Mesendoderm (in vitro differentiated cells): ENCODE measurements around the gene ZDHHC9.

ENCODE experiments used
- DNase-seq: peaks from one replicate; pipeline ENCODE4 v3.0.0; 2013
- H2AK5ac ChIP-seq: 2 replicates; pipeline ENCODE4 v1.6.1; 2013; ENCODE audit warnings: low read length, inconsistent platforms
- H2BK120ac ChIP-seq: 2 replicates; pipeline ENCODE4 v1.6.1; 2013; ENCODE audit warnings: low read depth, mild to moderate bottlenecking, low read length, moderate library complexity, mixed read lengths
- H2BK15ac ChIP-seq: replicated peaks from 2 replicates; pipeline ENCODE4 v1.6.1; 2013; ENCODE audit warnings: low read depth, mild to moderate bottlenecking, moderate library complexity
- H2BK5ac ChIP-seq: 2 replicates; pipeline ENCODE4 v1.6.1; 2013; ENCODE audit warnings: low read length, inconsistent platforms
- H3K18ac ChIP-seq: 2 replicates; pipeline ENCODE4 v1.6.1; 2013; ENCODE audit warnings: mild to moderate bottlenecking, low read length, mixed read lengths
- H3K23ac ChIP-seq: one replicate; pipeline ENCODE4 v1.6.1; 2013; ENCODE audit warnings: low read length
- H3K27ac ChIP-seq: 2 replicates; pipeline ENCODE4 v1.5.1; 2013; ENCODE audit warnings: low read depth, mild to moderate bottlenecking, inconsistent platforms, low read length, moderate library complexity
- H3K27me3 ChIP-seq: 2 replicates; pipeline ENCODE4 v1.6.1; 2013; ENCODE audit warnings: low read length, control low read depth, mild to moderate bottlenecking, inconsistent platforms; ENCODE audit not compliant: insufficient read depth, poor library complexity
- H3K36me3 ChIP-seq: 2 replicates; pipeline ENCODE4 v1.6.1; 2013; ENCODE audit warnings: low read length, inconsistent platforms; ENCODE audit not compliant: control insufficient read depth, insufficient read depth
- H3K4ac ChIP-seq: one replicate; pipeline ENCODE4 v1.6.1; 2013; ENCODE audit warnings: low read depth, mild to moderate bottlenecking, low read length, moderate library complexity
- H3K4me1 ChIP-seq: 2 replicates; pipeline ENCODE4 v1.6.1; 2013; ENCODE audit warnings: low read depth, low read length, inconsistent platforms; ENCODE audit not compliant: control insufficient read depth
- H3K4me2 ChIP-seq: 2 replicates; pipeline ENCODE4 v1.6.1; 2013; ENCODE audit warnings: low read length
- H3K4me3 ChIP-seq: 2 replicates; pipeline ENCODE4 v1.5.1; 2013; ENCODE audit warnings: mild to moderate bottlenecking, low read length
- H3K56ac ChIP-seq: one replicate; pipeline ENCODE4 v1.6.1; 2013; ENCODE audit warnings: low read length
- H3K79me1 ChIP-seq: 2 replicates; pipeline ENCODE4 v1.6.1; 2013; ENCODE audit warnings: low read length, inconsistent platforms
- H3K79me2 ChIP-seq: 2 replicates; pipeline ENCODE4 v1.6.1; 2013; ENCODE audit warnings: mild to moderate bottlenecking, low read length; ENCODE audit not compliant: control insufficient read depth, insufficient read depth
- H3K9ac ChIP-seq: 2 replicates; pipeline ENCODE4 v1.6.1; 2013; ENCODE audit warnings: low read length, inconsistent platforms
- H4K5ac ChIP-seq: one replicate; pipeline ENCODE4 v1.6.1; 2013; ENCODE audit warnings: low read length
- H4K8ac ChIP-seq: one replicate; pipeline ENCODE4 v1.6.1; 2013; ENCODE audit warnings: low read depth, mild to moderate bottlenecking, control low read depth, low read length, moderate library complexity
- WGBS: extraction: QIAGEN DNeasy Blood & Tissue Kit; methylation state at CpG from one replicate; pipeline ENCODE4 v1.1.7; 2013; ENCODE audit warnings: low lambda C conversion rate, missing lambda C conversion rate; ENCODE audit not compliant: insufficient coverage; ENCODE audit errors: extremely low coverage; 5-methylcytosine and 5-hydroxymethylcytosine counted together

Gene ZDHHC9

DNA sequence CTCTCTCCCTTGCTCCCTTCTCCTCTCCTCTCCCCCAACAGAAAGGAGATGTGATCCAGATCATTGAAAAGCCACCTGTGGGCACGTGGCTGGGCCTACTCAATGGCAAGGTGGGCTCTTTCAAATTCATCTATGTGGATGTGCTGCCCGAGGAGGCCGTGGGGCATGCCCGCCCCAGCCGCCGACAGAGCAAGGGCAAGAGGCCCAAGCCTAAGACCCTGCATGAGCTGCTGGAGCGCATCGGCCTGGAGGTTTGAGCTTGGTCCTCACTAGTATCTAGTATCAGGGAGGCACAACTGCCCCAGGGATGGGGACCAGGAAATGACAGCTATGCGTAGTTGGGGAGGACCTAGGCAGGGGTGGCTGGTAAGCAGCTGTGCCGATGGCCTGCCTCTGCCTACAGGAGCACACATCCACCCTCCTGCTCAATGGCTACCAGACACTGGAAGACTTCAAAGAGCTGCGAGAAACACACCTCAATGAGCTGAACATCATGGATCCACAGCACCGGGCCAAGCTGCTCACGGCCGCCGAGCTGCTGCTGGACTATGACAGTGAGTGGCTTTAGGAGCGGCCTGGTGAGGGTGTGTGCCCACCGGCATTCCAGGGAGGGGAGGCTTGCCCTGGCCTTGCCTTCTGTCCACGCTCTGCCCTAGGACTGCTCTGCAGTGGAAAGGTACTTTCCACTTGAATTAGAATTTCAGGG is 50.9 kb downstream of the ZDHHC9 start:
- Histone ChIP-seq H3K79me1 (no peaks in the 10 kb centered on the region), H2BK5ac (no peak overlapping the region), H3K36me3 (no peaks in the 10 kb centered on the region), H3K56ac (no peak overlapping the region), H3K27ac (no peak overlapping the region), H3K4me1 (no peaks in the 10 kb centered on the region), H2BK15ac (no peak overlapping the region), H2AK5ac (no peak overlapping the region), H3K27me3 (no peaks in the 10 kb centered on the region), H3K4me3 (no peak overlapping the region), H3K18ac (no peak overlapping the region), H3K79me2 (no peaks in the 10 kb centered on the region), H4K5ac (no peak overlapping the region), H2BK120ac (no peak overlapping the region), H3K9ac (no peak overlapping the region), H3K4ac (no peak overlapping the region), H4K8ac (no peak overlapping the region), H3K23ac (no peak overlapping the region), H3K4me2 (no peak overlapping the region)
- WGBS, result no CpG with 5 or more reads among the region's 18 CpGs
- no peak for DNase-seq

DNA sequence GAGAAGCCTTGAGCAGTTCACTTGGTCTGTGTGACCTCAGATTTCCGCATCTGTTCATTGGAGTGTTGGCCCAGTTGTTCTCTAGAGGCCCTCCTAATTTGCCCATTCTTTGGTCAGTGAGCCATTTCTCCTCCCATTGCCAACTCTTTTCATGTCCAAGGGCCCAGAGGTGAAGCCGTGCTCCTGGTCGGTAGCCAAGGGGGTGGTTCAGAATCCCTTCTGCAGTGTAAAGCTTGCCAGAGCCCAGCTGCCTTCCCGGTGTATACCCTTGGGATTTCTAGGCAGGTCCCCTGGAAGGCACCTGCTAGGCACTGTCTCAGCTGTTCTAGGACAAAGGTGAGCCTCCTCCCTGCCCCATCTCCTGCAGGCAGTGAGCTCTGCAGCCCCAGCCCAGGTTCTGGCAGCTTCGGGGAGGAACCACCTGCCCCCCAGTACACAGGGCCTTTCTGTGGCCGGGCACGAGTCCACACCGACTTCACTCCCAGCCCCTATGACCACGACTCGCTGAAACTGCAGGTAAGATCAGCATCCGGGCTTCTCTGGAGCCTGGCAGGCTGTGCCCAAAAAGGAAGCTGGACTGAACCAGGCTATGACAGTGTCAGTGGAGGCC is 51.6 kb downstream of the ZDHHC9 start:
- H3K27me3 ChIP-seq, result no peaks in the 10 kb centered on the region
- H2BK5ac ChIP-seq, result no peak overlapping the region
- no peaks in the 10 kb centered on the region for H3K36me3 ChIP-seq
- WGBS, result no CpG with 5 or more reads among the region's 11 CpGs
- no peaks in the 10 kb centered on the region for H3K79me2 ChIP-seq
- H3K9ac ChIP-seq, result no peak overlapping the region
- no peaks in the 10 kb centered on the region for H3K79me1 ChIP-seq
- no peak for DNase-seq
- no peak overlapping the region for H3K4ac ChIP-seq
- H3K18ac ChIP-seq, result no peak overlapping the region
- H4K8ac ChIP-seq, result no peak overlapping the region
- no peak overlapping the region for H3K23ac ChIP-seq
- H3K4me3 ChIP-seq, result no peak overlapping the region
- no peak overlapping the region for H3K4me2 ChIP-seq
- no peaks in the 10 kb centered on the region for H3K4me1 ChIP-seq
- no peak overlapping the region for H4K5ac ChIP-seq
- H2BK120ac ChIP-seq, result no peak overlapping the region
- H3K56ac ChIP-seq, result no peak overlapping the region
- no peak overlapping the region for H2BK15ac ChIP-seq
- H2AK5ac ChIP-seq, result no peak overlapping the region
- H3K27ac ChIP-seq, result no peak overlapping the region

DNA sequence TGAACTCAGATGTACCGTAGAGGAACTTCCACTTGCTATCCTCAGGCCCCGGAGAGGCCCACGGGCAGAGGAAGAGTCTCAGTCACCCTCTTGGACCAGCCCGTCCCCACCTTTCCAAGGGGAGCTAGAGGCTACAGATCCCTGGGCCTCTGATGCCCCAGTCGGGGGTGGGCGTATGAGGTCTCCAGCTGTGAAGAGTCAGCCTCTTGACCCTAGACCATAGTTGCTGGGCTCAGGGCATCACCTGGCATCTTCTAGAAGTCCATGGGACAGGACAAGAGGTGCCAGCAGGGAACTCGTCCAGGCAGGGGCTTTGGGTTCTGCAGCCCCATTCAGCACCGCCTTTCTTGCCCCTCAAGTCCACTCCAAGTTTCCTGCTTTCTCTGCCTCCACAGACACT is 52.4 kb downstream of the ZDHHC9 start:
- Histone ChIP-seq H3K23ac (no peak overlapping the region), H3K79me2 (no peaks in the 10 kb centered on the region)
- WGBS, result no CpG with 5 or more reads among the region's 8 CpGs

DNA sequence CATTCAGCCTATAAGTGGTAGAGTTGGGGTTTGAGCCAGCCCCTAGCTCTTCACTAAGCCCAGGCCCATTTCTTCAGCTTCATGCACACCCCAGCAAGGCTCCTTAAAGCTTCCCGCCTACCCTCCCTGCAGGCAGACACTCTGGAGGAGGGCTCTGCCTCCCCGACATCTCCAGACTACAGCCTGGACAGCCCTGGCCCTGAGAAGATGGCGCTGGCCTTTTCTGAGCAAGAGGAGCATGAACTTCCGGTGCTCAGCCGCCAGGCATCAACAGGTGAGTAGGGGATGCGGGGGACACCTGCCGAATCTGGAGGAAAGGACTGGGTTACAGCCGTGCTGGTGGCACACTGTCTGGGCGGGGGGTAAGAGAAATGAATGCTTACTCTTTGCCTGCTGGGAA is 52.9 kb downstream of the ZDHHC9 start:
- Histone ChIP-seq H3K23ac (no peak overlapping the region), H3K4ac (no peak overlapping the region), H3K79me1 (no peaks in the 10 kb centered on the region), H3K4me2 (no peak overlapping the region), H3K56ac (no peak overlapping the region), H3K79me2 (no peaks in the 10 kb centered on the region), H3K9ac (no peak overlapping the region), H3K4me3 (no peak overlapping the region), H3K27me3 (no peaks in the 10 kb centered on the region), H4K5ac (no peak overlapping the region), H3K18ac (no peak overlapping the region), H4K8ac (no peak overlapping the region), H2BK120ac (no peak overlapping the region), H3K27ac (no peak overlapping the region), H3K4me1 (no peaks in the 10 kb centered on the region), H2BK5ac (no peak overlapping the region), H2AK5ac (no peak overlapping the region), H2BK15ac (no peak overlapping the region), H3K36me3 (no peaks in the 10 kb centered on the region)
- WGBS, result no CpG with 5 or more reads among the region's 9 CpGs
- no peak for DNase-seq

More for the DNA sequence above, 52.4 kb downstream of the ZDHHC9 start:
- Histone ChIP-seq H2BK15ac (no peak overlapping the region), H2BK5ac (no peak overlapping the region), H3K9ac (no peak overlapping the region), H3K56ac (no peak overlapping the region), H3K4me1 (no peaks in the 10 kb centered on the region), H2AK5ac (no peak overlapping the region), H4K5ac (no peak overlapping the region), H3K4me2 (no peak overlapping the region), H3K27me3 (no peaks in the 10 kb centered on the region), H3K4ac (no peak overlapping the region), H3K4me3 (no peak overlapping the region), H3K79me1 (no peaks in the 10 kb centered on the region), H3K18ac (no peak overlapping the region), H3K36me3 (no peaks in the 10 kb centered on the region), H2BK120ac (no peak overlapping the region), H3K27ac (no peak overlapping the region), H4K8ac (no peak overlapping the region)
- no peak for DNase-seq

DNA sequence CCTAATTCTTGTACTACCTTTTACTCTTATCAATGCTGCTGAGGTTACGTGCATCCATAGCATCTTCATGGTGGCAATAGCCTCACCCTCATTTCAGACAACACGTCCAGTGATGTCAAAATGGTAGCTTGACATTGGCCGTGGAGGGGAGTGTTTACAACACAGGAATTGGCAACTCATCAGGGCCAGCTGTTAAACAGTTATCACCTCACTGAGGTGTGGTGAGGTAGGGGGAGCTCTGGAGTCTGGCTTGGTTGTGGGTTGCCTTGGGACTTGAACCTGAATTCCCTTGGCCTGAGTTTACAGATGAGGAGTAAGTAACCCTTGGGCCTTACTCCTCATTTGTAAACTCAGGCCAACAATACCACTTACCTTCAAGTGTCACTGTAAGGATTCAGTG is 53.5 kb downstream of the ZDHHC9 start:
- Histone ChIP-seq H3K27ac (no peak overlapping the region), H3K4me1 (no peaks in the 10 kb centered on the region), H2BK5ac (no peak overlapping the region), H3K4me3 (no peak overlapping the region), H3K23ac (no peak overlapping the region), H3K79me1 (no peaks in the 10 kb centered on the region), H3K9ac (no peak overlapping the region), H3K79me2 (no peaks in the 10 kb centered on the region), H3K36me3 (no peaks in the 10 kb centered on the region), H3K4ac (no peak overlapping the region), H2BK15ac (no peak overlapping the region), H3K27me3 (no peaks in the 10 kb centered on the region), H3K56ac (no peak overlapping the region), H4K5ac (no peak overlapping the region), H3K4me2 (no peak overlapping the region), H4K8ac (no peak overlapping the region), H3K18ac (no peak overlapping the region), H2AK5ac (no peak overlapping the region), H2BK120ac (no peak overlapping the region)
- no peak for DNase-seq
- WGBS, result no CpG with 5 or more reads among the region's 3 CpGs

DNA sequence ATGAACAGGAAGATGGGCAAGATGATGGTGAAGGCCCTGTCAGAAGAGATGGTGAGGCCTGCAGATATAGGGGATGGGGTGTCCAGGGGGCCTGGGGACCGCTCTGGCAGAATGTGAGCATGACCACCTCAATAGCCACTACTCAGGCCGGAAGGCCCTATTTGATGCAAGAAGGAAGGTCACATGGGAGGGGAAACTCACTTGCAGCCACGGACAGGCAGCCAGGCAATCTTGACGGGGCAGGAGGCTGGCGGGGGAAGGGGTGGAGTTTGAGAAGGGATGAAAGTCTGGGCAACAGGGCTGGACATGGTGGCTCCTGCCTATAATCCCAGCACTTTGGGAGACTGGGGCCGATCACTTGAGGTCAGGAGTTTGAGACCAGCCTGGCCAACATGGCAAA is 55.2 kb downstream of the ZDHHC9 start:
- H2BK15ac ChIP-seq, result no peak overlapping the region
- H3K27ac ChIP-seq, result no peak overlapping the region
- H2BK5ac ChIP-seq, result no peak overlapping the region
- no peak overlapping the region for H3K4ac ChIP-seq
- no CpG with 5 or more reads among the region's 6 CpGs for WGBS
- no peak overlapping the region for H3K18ac ChIP-seq
- no peaks in the 10 kb centered on the region for H3K36me3 ChIP-seq
- H3K4me1 ChIP-seq, result no peaks in the 10 kb centered on the region
- no peak for DNase-seq
- H3K4me3 ChIP-seq, result no peak overlapping the region
- no peak overlapping the region for H4K8ac ChIP-seq
- no peaks in the 10 kb centered on the region for H3K27me3 ChIP-seq
- H3K79me1 ChIP-seq, result no peaks in the 10 kb centered on the region
- no peak overlapping the region for H2AK5ac ChIP-seq
- no peak overlapping the region for H4K5ac ChIP-seq
- no peaks in the 10 kb centered on the region for H3K79me2 ChIP-seq
- H3K9ac ChIP-seq, result no peak overlapping the region
- no peak overlapping the region for H3K23ac ChIP-seq
- no peak overlapping the region for H3K56ac ChIP-seq
- no peak overlapping the region for H3K4me2 ChIP-seq
- no peak overlapping the region for H2BK120ac ChIP-seq
